Thoracic aorta (tissue), 2 donors: ENCODE measurements around the gene CAMSAP2. TPM values are rescaled to one million over a fixed set of nuclear protein-coding genes. Genes with fewer than 3 reads are reported as not detected.
"Not testable (repeated sequence)": the region's sequence is repeated elsewhere in the genome, so short reads cannot be mapped to it uniquely, and the experiment has no call there.

Experiments used
- ATAC-seq: fragments of 150-250 bp; one replicate; pipeline ENCODE4 v1.8.0; 2017; ENCODE audit warnings: low read depth; ENCODE audit not compliant: insufficient number of reproducible peaks, low FRiP score
- DNase-seq: peaks from one replicate; pipeline ENCODE4 v3.0.0-alpha.2; 2020; ENCODE audit warnings: low spot score
- H3K27ac ChIP-seq, 2 donors: fragments of 200-600 bp; sonication (generic); 1 replicate in 1 of 2; 2 replicates in 1 of 2; pipeline ENCODE4 v1.5.1; 2016; ENCODE audit warnings: mild to moderate bottlenecking in 2 of 2, moderate library complexity in 2 of 2
- H3K27me3 ChIP-seq: fragments of 200-600 bp; sonication (generic); replicated peaks from 2 replicates; pipeline ENCODE4 v1.6.0; 2016; ENCODE audit warnings: mild to moderate bottlenecking; ENCODE audit not compliant: insufficient read depth
- H3K36me3 ChIP-seq: fragments of 200-600 bp; sonication (generic); one replicate; pipeline ENCODE4 v1.5.1; 2016
- H3K4me1 ChIP-seq, 2 donors: fragments of 200-600 bp; sonication (generic); 1 replicate in 1 of 2; 2 replicates in 1 of 2; pipeline versions ENCODE4 v1.5.1 to v1.6.0; 2016; ENCODE audit warnings: low read depth in 2 of 2, mild to moderate bottlenecking in 1 of 2; ENCODE audit not compliant: control insufficient read depth in 1 of 2
- H3K4me3 ChIP-seq: fragments of 200-600 bp; sonication (generic); 2 replicates; pipeline ENCODE4 v1.5.1; 2016; ENCODE audit warnings: mild to moderate bottlenecking
- H3K9me3 ChIP-seq: fragments of 200-600 bp; sonication (generic); 2 replicates; pipeline ENCODE4 v1.5.1; 2016
- total RNA-seq, 2 donors: library from RNA; depleted of rRNA; stranded (reverse); fragments of >200 nt; gene quantifications; one replicate each; pipeline versions ENCODE4 v1.1.0 to v1.2.3, GENCODE V29; 2016
- TF ChIP-seq, protein P1 (sequence below): fragments of 200-600 bp; sonication (generic); IDR thresholded peaks from one replicate; pipeline ENCODE4 v1.5.1; 2019; ENCODE audit warnings: antibody characterized with exemption

CAMSAP2 gene
- total RNA-seq, 2 donors from 2014 or later = 46.4 to 60.7 TPM

GRCh38 chr1:200783926-200784325, 45.2 kb downstream of the CAMSAP2 start:
- no peak for DNase-seq
- no peaks in the 10 kb centered on the region for H3K27me3 ChIP-seq
- no peak overlapping the region for H3K4me3 ChIP-seq
- no peak for ATAC-seq
- no peak overlapping the region for H3K27ac ChIP-seq
- no peaks in the 10 kb centered on the region for H3K9me3 ChIP-seq
- H3K4me1 ChIP-seq = peaks cover 7 to 34% of the 10 kb centered on the region in 2 donors
- H3K36me3 ChIP-seq = peaks cover 4% of the 10 kb centered on the region
- TF ChIP-seq, protein P1, sequence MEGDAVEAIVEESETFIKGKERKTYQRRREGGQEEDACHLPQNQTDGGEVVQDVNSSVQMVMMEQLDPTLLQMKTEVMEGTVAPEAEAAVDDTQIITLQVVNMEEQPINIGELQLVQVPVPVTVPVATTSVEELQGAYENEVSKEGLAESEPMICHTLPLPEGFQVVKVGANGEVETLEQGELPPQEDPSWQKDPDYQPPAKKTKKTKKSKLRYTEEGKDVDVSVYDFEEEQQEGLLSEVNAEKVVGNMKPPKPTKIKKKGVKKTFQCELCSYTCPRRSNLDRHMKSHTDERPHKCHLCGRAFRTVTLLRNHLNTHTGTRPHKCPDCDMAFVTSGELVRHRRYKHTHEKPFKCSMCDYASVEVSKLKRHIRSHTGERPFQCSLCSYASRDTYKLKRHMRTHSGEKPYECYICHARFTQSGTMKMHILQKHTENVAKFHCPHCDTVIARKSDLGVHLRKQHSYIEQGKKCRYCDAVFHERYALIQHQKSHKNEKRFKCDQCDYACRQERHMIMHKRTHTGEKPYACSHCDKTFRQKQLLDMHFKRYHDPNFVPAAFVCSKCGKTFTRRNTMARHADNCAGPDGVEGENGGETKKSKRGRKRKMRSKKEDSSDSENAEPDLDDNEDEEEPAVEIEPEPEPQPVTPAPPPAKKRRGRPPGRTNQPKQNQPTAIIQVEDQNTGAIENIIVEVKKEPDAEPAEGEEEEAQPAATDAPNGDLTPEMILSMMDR = no peak

GRCh38 chr1:200784576-200784975, 45.9 kb downstream of the CAMSAP2 start:
- Histone ChIP-seq H3K4me3 (no peak overlapping the region), H3K27ac (no peak overlapping the region), H3K27me3 (no peaks in the 10 kb centered on the region), H3K36me3 (peaks cover 4% of the 10 kb centered on the region), H3K4me1 (peaks cover 7 to 27% of the 10 kb centered on the region in 2 donors), H3K9me3 (no peaks in the 10 kb centered on the region)
- DNase-seq = no peak
- TF ChIP-seq, protein P1 = no peak
- ATAC-seq = no peak

DNA sequence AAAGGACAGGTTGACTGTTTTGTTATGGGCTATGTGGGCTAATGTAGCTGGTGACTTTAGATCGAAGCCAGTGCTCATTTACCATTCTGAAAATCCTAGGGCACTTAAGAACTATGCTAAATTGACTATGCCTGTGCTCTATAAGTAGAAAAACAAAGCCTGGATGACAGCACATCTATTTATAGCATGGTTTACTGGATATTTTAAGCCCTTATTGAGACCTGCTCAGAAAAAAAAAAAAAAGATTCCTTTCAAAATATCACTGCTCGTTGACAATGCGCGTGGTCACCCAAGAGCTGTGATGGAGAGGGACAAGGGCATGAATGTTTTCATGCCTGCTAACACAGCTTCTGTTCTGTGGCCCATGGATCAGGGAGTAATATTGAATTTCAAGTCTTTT, 48.1 kb downstream of the CAMSAP2 start:
- H3K27me3 ChIP-seq = no peaks in the 10 kb centered on the region
- H3K27ac ChIP-seq = no peak overlapping the region
- DNase-seq (no peak), ATAC-seq (no peak)
- H3K9me3 ChIP-seq = no peaks in the 10 kb centered on the region
- TF ChIP-seq, protein P1 = no peak
- H3K4me3 ChIP-seq = no peak overlapping the region
- peaks cover 4% of the 10 kb centered on the region for H3K36me3 ChIP-seq
- H3K4me1 ChIP-seq = peaks cover 0 to 10% of the 10 kb centered on the region in 2 donors

DNA sequence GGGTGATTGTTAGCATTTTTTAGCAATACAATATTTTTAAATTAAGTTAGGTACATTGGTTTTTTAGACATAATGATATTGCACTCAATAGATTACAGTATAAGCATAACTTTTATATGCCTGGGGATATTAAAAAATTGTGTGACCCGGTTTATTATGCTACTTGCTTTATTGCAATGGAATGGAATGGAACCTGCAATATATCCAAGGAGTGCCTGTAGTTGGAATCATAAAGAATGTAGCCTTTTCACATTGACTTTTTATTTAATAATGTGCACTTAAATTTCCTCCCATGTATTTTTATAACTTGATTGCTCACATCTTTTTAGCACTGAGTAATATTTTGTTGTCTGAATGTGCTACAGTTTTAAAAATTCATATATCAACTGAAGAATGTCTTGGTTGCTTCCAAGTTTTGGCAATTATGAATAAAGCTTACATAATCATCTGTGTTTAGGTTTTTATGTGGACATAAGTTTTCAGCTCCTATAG, 49.2 kb downstream of the CAMSAP2 start:
- H3K27me3 ChIP-seq = no peaks in the 10 kb centered on the region
- DNase-seq (no peak), ATAC-seq (no peak)
- no peak overlapping the region for H3K4me3 ChIP-seq
- H3K36me3 ChIP-seq = peaks cover 4% of the 10 kb centered on the region
- no peaks in the 10 kb centered on the region for H3K9me3 ChIP-seq
- H3K27ac ChIP-seq = no peak overlapping the region
- TF ChIP-seq, protein P1 = no peak
- peaks cover 0 to 10% of the 10 kb centered on the region in 2 donors for H3K4me1 ChIP-seq

DNA sequence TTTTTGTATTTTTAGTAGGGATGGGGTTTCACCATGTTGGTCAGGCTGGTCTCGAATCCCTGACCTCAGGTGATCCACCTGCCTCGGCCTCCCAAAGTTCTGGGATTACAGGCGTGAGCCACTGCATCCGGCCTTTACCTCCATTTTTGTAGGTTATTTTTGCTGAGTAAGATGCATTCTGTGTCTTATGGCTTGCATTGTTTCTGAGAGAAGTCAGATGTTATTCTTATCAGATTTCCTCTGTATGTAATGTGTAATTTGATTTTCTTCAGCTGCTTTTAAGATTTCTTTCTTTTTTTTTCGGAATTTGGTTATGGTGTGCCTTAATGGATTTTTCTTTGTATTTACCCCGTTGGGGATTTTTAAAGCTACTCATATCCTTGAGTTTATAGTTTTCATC, 52.3 kb downstream of the CAMSAP2 start:
- not testable (repeated sequence) for H3K4me3 ChIP-seq, H3K27me3 ChIP-seq, ATAC-seq, H3K9me3 ChIP-seq, H3K36me3 ChIP-seq, H3K27ac ChIP-seq, DNase-seq
- H3K4me1 ChIP-seq = peaks cover 15 to 30% of the 10 kb centered on the region in 2 donors

DNA sequence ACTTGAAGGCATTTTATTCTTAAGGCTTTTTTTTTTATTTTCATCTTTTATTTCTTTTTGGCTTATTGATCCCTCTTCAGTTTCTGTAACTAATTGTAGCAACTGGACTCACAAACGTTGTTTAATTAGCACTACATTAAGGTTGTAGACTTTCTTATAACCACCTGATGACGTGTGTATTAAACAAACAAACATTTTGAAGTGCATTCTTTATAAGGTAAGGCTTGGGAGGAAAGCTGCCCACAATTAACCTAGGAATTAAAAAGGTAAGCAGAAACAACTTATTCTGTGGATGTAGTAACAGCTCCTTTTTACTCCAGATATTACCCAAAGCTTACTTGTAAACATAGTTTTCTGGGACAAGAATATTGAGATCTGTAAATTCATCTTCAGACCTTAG, 55.0 kb downstream of the CAMSAP2 start:
- H3K4me3 ChIP-seq = no peak overlapping the region
- ATAC-seq = no peak
- no peaks in the 10 kb centered on the region for H3K9me3 ChIP-seq
- H3K27ac ChIP-seq = no peak overlapping the region
- TF ChIP-seq, protein P1 = no peak
- no peaks in the 10 kb centered on the region for H3K27me3 ChIP-seq
- peaks cover 15 to 21% of the 10 kb centered on the region in 2 donors for H3K4me1 ChIP-seq
- DNase-seq = no peak
- H3K36me3 ChIP-seq = no peaks in the 10 kb centered on the region
